Right hindlimb (tissue), 1 donor: ENCODE results near the gene RSKR.
A peak's percentile ranks its signal among the peaks of the same experiment; 100 is the strongest.
"Not testable (repeated sequence)": the region's sequence is repeated elsewhere in the genome, so short reads cannot be mapped to it uniquely, and the experiment has no call there.

Experiments
- DNase-seq: peaks from one replicate; pipeline ENCODE4 v3.0.0-alpha.2; 2018

RSKR gene, protein sequence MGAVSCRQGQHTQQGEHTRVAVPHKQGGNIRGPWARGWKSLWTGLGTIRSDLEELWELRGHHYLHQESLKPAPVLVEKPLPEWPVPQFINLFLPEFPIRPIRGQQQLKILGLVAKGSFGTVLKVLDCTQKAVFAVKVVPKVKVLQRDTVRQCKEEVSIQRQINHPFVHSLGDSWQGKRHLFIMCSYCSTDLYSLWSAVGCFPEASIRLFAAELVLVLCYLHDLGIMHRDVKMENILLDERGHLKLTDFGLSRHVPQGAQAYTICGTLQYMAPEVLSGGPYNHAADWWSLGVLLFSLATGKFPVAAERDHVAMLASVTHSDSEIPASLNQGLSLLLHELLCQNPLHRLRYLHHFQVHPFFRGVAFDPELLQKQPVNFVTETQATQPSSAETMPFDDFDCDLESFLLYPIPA

DNA sequence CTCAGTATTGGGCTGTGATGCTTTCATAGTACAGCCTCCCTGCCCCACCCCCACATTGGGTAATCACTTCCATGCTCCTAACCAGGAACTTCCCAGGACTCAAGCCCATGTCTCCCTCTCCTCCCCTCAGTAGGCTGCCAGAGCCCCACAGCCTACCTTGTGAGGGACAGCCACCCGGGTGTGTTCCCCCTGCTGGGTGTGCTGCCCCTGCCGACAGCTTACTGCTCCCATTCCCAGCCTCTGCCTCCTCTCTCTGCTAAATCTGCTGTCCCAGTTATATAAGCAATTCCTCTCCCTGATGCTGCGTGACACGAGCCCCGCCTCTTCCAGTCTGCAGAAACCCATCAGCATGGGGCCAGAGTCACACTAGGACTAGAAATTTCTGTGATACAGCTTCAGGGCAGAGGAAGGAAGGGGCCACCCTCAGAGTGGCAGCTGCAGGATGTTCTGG is at the start of gene RSKR:
TSS of gene RSKR (minus strand) at position 255 of the 451 bp plus-strand sequence. CDS start at position 231, 24 bp downstream.
- no peak for DNase-seq

DNA sequence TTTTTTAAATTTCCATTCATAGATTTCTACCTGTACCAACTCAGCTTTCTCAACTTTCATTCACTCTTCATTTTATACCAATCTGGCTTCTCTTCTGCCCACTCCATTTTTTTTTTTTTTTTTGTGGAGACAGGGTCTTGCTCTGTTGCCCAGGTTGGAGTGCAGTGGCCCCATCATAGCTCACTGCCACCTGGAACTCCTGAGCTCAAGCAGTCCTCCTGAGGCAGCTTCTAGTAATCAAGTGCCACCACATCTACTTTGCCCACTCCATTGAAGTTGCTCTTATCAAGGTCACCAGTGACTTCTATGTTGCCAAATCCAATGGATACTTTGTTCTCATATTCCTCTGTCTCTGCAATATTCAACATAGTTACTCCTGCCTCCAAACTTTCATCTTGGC is 49.7 kb upstream of the RSKR start:
- no peak for DNase-seq

DNA sequence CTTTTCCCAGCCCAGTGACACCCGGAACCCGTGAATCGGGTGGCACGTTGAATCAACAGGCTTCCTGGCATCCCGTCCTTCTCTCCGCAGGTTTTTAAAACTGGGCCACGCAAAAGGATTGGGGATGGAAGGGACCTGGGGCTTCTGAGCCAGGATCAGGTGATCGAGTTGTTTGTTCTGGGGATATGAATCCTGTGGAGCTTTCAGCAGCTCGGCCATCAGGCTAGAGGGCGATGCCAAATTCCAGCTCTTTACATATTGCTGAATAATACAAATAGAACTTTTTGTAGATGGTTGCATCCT is 48.5 kb upstream of the RSKR start:
- no peak for DNase-seq

DNA sequence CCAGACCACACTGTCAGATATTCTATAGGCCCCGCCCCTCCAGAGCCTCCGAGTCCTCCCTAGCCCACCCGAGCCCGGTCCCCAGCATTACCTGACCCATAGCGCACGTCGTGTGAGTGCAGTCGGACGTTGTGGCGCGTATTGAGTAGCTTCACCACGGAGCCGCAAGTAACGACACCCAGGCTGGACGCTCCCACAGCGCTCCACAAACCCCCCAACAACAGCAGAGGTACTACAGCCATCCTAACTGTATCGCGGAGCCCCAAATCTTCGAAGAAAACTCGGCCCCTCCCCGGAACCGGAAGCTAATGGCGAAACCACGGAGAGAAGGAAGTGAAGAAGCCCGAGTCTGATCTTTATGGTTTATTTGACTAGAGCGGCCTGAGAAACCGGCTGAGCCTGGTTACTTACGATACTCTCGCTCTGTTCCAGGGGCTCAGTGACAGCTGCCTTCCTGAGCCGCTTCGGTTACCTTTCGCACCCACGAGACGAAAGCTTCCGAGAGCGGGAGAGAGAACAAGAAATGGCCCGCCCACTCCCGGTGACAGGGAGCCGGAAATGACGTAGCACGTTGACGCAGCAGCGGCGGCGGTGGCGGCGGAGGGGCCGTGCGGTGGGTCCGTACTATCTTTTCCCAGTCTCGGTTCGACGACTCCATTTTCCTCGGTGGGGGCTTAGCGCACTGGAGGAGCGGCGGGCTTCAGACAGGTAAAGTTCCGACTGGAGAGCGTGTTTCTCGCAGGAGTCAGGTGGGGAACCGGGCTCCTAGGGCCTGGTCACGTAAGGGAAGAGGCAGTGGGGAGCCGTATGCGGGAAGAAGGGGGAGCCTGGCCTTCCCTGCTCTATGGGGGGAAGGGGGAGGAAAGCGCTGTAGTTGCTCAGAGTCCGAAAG is 47.9 kb upstream of the RSKR start, which contains the start of the genes SDF2 and SUPT6H:
TSS of gene SDF2 (minus strand) at position 272 of the 892 bp plus-strand sequence. CDS start at position 242, 30 bp downstream.
TSS of gene SUPT6H (plus strand) at position 571 of the 892 bp plus-strand sequence. CDS start 11,197 bp downstream, outside the sequence.
- peak; percentile 95 for DNase-seq

DNA sequence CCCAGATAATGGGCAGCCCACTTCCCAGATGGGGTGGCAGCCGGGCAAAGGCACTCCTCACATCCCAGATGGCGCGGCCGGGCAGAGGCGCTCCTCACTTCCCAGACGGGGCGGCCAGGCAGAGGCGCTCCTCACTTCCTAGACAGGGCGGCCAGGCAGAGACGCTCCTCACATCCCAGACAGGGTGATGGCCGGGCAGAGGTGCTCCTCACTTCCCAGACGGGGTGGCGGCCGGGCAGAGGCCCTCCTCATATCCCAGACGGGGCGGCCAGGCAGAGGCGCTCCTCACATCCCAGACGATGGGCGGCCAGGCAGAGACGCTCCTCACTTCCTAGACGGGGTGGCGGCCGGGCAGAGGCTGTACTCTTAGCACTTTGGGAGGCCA is 45.5 kb upstream of the RSKR start:
- DNase-seq = not testable (repeated sequence)

- not testable (repeated sequence) for DNase-seq
These were observed 44.9 kb upstream of the RSKR start for GRCh38 chr17:28658766-28659496.

DNA sequence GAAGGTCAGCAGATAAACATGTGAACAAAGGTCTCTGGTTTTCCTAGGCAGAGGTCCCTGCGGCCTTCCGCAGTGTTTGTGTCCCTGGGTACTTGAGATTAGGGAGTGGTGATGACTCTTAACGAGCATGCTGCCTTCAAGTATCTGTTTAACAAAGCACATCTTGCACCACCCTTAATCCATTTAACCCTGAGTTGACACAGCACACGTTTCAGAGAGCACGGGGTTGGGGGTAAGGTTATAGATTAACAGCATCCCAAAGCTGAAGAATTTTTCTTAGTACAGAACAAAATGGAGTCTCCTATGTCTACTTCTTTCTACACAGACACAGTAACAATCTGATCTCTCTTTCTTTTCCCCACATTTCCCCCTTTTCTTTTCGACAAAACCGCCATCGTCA is 44.4 kb upstream of the RSKR start:
- not testable (repeated sequence) for DNase-seq

GRCh38 chr17:28657756-28658155 is 43.8 kb upstream of the RSKR start:
- no peak for DNase-seq

- no peak for DNase-seq
These were observed 41.2 kb upstream of the RSKR start for GRCh38 chr17:28655160-28655559.

DNA sequence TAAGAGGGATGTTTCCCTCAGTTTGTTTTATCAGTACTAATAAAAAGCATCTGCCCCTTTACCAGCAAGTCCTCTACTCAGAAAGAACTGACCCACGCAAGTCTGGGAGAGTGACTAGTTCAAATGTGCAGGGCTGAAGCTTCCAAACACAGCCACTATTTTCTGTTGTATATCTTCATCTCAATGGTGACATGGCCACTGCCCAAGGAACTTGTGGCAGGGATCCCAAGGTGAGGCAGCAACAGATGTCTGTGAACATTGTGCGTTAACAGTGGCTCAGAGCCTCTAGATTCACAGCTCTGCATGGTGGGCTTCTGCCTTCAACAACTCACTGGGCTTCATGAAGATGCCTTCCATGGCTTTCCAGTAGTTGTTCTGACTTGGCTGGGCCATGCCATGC is 34.7 kb upstream of the RSKR start:
- no peak for DNase-seq

- no peak for DNase-seq
These were observed 32.2 kb upstream of the RSKR start for GRCh38 chr17:28646039-28646754.

DNA sequence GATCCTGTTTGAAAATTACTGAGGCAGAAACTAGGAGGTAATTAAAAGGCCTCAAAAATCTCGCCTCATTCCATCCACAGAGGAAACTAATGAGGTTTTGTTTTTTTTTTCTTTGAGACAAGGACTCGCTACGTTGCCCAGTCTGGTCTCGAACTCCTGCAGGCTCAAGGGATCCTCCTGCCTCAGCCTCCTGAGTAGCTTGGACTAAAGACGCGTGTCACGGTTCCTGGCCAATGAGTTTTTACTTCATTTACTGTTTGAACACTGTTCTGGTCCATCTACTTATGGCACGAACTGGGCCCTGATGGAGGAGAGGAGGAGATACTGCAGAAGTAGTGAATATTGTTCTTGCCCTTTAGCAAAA is 31.6 kb upstream of the RSKR start:
- DNase-seq = no peak

- peak; percentile 98 for DNase-seq
These were observed 31.0 kb upstream of the RSKR start, which contains the start of gene BLTP2 for GRCh38 chr17:28644787-28645575. BLTP2 (minus strand) TSS chr17:28645158; CDS start chr17:28645056, 102 bp downstream.

DNA sequence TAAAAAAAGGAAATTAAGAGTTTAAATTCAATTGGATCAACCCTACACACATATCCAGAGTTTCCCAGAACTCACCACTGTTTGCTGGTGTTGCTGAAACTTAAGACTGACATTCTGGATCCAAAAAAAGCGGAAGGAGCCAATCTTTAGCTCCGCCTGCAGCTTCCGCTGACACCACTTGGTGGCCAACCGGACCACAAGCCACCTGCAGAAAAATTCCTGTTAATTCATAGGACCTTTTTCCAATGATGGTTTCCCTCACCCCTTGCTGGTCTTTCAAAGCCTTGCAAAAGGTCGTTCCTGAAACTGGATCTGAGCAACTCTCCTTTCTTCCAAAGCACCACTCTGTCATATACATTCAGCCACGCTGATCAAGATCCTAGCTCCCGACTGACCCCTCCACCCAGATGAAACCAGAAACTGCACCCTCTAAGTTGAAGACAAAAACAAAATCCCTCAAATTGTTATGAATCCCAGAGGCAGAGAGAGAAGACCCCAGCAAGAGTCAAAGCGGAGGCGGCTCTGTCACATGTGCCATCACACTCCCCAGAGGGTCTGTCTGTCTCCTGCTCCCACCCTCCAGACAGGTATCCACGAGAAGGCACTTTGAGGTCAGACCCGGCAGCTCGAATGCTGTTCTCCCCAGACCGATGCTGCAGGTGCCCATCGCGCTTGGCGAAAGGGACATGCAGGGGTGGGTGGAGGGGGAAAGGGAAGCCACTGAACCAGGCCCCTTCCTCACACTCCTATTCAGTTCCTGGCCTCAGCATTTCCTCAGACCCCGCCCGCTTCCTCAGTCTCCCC is 30.2 kb upstream of the RSKR start:
- peak; percentile 43 for DNase-seq

- DNase-seq = no peak
These were observed 27.6 kb upstream of the RSKR start for GRCh38 chr17:28641579-28641978.

- DNase-seq = no peak
These were observed 21.5 kb upstream of the RSKR start for GRCh38 chr17:28635506-28635905.

- no peak for DNase-seq
These were observed 20.4 kb upstream of the RSKR start for GRCh38 chr17:28634206-28634865.

- no peak for DNase-seq
These were observed 12.8 kb upstream of the RSKR start for GRCh38 chr17:28626818-28627217.

GRCh38 chr17:28624148-28624547 is 10.2 kb upstream of the RSKR start:
- no peak for DNase-seq

DNA sequence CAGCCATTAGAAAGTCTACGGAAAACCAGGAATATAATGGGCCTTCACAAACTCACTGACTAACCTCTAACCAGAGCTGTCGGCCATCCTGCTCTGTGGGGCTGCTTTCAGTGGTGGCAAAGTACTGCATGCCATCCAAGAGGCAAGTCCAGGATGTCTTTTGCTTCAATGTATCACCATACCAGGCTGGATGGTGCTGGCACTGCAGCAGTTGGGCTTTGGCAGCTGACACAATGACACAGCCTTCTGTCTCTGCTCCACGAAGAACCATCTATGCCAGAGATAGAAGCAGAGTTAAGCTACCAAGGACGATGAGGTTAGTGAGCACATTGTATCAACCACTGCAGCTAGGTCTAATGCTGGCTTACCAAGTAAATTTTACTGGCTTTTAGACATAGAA is 9.7 kb upstream of the RSKR start:
- DNase-seq = no peak
